Cardiac muscle cell (in vitro differentiated cells and primary cell): ENCODE results near the gene PAQR8. TPM values are rescaled to one million over a fixed set of nuclear protein-coding genes. Genes with fewer than 3 reads are reported as not detected.

Source experiments
- DNase-seq, 2 donors: peaks; one replicate each; pipeline versions ENCODE4 v3.0.0 to v3.0.0-alpha.2; 2010 to 2017; ENCODE audit warnings: low read depth in 1 of 2, low spot score in 1 of 2
- H3K27ac ChIP-seq: fragments of 200-600 bp; sonication (generic); 2 replicates; pipeline ENCODE4 v1.5.1; 2016
- H3K27me3 ChIP-seq: fragments of 200-600 bp; sonication (generic); 2 replicates; pipeline ENCODE4 v1.6.0; 2016; ENCODE audit warnings: control low read depth
- H3K36me3 ChIP-seq: fragments of 200-600 bp; sonication (generic); 2 replicates; pipeline ENCODE4 v1.5.1; 2016; ENCODE audit warnings: control low read depth
- H3K4me1 ChIP-seq: fragments of 200-600 bp; sonication (generic); 2 replicates; pipeline ENCODE4 v1.8.1; 2017; ENCODE audit warnings: low read depth, mild to moderate bottlenecking, mixed run types
- H3K4me3 ChIP-seq: fragments of 200-600 bp; sonication (generic); 2 replicates; pipeline ENCODE4 v1.5.1; 2016; ENCODE audit warnings: mild to moderate bottlenecking
- H3K9me3 ChIP-seq: fragments of 200-600 bp; sonication (generic); 2 replicates; pipeline ENCODE4 v1.5.1; 2017; ENCODE audit warnings: low read depth, mild to moderate bottlenecking, control low read depth
- polyA plus RNA-seq: library from polyadenylated mRNA; unstranded; fragments of >200 nt; fragmentation: Nextera tagmentation; extraction: Ambion mirVana; gene quantifications from 2 replicates; pipeline ENCODE4 v1.2.1, GENCODE V29; 2016
- total RNA-seq: library from RNA; depleted of rRNA; stranded (reverse); fragments of >200 nt; gene quantifications from 2 replicates; pipeline ENCODE4 v1.2.3, GENCODE V29; 2016
- TF ChIP-seq, protein P1 (sequence below): IDR thresholded peaks from 2 replicates; pipeline ENCODE4 v1.5.1; 2012; ENCODE audit warnings: low read depth, mild to moderate bottlenecking, low read length

The PAQR8 gene
- total and polyA plus RNA-seq, 2 experiments from 2014 or later = 15.5 to 16.8 TPM

DNA sequence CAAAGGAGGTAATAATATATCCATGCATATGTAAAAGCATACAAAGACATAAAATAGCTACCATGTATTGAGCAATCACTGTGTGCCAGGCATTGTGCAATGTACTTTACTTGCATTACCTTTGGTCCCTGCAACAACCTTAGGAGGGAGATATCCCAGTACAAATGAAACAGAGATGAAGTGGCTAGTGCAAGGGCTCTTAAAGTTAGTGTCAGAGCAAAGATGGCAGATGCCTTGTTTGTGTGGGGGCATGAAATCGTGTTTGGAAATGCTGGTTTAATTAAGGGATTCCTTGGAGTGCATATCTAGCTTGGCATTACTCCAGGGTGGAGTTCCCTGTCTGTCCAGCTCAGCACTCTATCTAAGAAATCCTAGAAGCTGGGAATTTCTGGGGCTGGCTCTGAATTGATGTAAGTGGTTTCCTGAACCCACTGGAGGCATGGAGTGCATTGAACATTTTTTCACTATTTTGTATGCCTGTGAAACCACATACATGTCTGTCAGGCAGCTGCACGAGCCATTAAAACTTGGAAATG lies 9.8 kb downstream of the PAQR8 start:
- DNase-seq = peak in 1 of 2 donors; percentile 50
- H3K36me3 ChIP-seq = no peaks in the 10 kb centered on the region
- H3K4me1 ChIP-seq = no peaks in the 10 kb centered on the region
- H3K4me3 ChIP-seq = no peak overlapping the region
- no peaks in the 10 kb centered on the region for H3K27me3 ChIP-seq
- TF ChIP-seq, protein P1, sequence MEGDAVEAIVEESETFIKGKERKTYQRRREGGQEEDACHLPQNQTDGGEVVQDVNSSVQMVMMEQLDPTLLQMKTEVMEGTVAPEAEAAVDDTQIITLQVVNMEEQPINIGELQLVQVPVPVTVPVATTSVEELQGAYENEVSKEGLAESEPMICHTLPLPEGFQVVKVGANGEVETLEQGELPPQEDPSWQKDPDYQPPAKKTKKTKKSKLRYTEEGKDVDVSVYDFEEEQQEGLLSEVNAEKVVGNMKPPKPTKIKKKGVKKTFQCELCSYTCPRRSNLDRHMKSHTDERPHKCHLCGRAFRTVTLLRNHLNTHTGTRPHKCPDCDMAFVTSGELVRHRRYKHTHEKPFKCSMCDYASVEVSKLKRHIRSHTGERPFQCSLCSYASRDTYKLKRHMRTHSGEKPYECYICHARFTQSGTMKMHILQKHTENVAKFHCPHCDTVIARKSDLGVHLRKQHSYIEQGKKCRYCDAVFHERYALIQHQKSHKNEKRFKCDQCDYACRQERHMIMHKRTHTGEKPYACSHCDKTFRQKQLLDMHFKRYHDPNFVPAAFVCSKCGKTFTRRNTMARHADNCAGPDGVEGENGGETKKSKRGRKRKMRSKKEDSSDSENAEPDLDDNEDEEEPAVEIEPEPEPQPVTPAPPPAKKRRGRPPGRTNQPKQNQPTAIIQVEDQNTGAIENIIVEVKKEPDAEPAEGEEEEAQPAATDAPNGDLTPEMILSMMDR = no peak
- no peaks in the 10 kb centered on the region for H3K9me3 ChIP-seq
- no peak overlapping the region for H3K27ac ChIP-seq

DNA sequence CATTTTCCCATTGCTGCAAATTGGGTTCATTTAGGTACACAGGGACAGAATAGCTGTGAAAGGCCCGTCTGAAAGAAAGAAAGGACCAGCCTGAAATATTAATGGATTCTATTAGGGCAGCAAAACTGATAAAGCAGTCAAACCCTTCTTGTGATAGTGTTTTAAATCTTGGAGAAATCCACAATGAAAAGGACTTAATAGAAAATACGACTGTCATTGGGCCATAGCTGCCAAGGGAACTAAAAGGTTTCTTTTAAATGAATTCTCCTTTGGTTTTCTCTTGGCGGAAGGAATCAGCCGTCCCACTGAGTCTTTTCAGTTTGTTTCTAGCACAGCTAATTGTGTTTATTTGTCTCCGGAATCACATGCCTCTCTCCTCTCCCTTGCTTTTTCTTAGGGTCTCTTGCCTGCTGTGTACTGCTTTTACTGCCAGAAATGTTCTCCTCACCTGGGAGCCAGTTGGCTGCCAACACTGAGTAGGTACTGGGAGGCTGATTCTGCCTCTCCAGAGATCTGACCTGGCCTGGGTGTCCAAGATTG lies 11.3 kb downstream of the PAQR8 start:
- Histone ChIP-seq H3K4me3 (no peak overlapping the region), H3K36me3 (no peaks in the 10 kb centered on the region), H3K27ac (no peak overlapping the region), H3K27me3 (no peaks in the 10 kb centered on the region), H3K4me1 (no peaks in the 10 kb centered on the region), H3K9me3 (no peaks in the 10 kb centered on the region)
- no peak for DNase-seq
- TF ChIP-seq, protein P1 = no peak

DNA sequence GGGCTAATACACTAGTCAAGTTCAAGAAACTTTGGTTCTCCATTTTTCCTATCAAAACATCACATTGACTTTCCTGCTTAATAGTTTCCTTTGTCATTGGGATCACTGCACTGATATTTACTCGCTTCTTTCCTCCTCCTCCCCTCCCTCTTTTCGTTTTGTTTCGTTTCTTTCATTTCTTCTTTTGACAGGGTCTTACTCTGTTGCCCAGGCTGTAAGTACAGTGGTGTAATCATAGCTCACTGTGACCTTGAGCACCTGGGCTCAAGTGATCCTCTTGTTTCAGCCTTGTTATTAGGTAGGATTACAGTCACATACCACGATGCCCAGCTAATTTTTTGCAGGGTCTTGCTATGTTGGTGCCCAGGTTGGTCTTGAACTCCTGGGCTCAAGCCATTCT lies 12.3 kb downstream of the PAQR8 start:
- Histone ChIP-seq H3K36me3 (no peaks in the 10 kb centered on the region), H3K9me3 (no peaks in the 10 kb centered on the region), H3K4me1 (no peaks in the 10 kb centered on the region), H3K27ac (no peak overlapping the region), H3K4me3 (no peak overlapping the region), H3K27me3 (no peaks in the 10 kb centered on the region)
- no peak for DNase-seq
- TF ChIP-seq, protein P1 = no peak

DNA sequence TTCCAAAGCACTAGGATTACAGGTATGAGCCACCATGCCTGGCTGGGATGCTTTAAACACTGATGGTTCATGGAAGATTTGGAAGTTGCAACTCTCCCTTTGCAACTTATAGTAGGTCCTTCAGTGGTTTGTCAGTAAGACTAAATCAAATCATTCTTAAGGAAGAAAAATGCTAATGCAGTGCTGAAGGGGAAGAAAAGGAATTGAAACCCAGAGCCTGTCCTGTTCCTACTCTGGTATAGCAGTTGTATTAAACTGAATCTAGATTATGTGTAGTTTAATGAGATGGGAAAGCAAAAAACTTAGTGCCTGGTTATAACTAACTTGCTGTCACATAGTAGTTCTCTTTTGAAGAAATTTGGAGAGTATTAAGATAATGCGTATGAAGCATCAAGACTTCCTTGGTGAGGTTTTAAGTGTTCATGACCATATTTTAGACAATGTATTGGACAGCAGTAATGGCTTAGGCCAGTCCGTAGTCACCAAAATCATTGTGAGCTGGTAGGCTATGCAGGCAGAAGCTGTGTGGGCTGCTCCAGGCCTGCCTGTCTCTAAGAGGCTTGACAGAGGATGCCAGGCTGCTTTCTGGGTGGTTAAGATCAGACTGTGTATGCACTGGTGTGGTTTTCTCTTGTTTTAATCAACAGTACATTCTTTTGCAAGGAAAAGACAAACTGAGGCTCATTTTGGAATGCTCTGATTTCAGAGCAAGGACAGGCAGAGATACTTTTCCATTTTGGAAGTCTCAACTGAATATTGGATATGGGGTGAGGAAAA lies 14.0 kb downstream of the PAQR8 start:
- no peak overlapping the region for H3K4me3 ChIP-seq
- H3K4me1 ChIP-seq = no peaks in the 10 kb centered on the region
- TF ChIP-seq, protein P1 = no peak
- DNase-seq = no peak
- no peak overlapping the region for H3K27ac ChIP-seq
- H3K36me3 ChIP-seq = no peaks in the 10 kb centered on the region
- no peaks in the 10 kb centered on the region for H3K27me3 ChIP-seq
- no peaks in the 10 kb centered on the region for H3K9me3 ChIP-seq

DNA sequence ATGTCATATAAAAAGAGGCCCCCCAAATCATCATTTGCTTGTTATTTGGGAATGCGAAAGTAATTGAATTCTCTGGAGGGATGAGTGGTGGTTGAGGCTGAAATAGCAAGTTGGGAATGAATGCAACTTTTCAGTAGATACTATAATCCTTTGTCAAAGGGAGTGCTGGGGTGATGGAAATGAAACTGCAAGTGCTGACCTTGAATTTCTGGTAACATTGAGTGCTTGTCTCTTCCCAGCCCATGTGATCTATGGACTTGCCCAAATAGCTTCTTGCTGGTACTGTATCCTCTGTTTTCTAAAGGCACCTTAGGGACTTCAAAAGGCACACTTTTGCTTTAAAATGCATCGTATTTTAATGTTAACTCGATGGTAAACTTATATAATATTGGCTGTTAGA lies 14.8 kb downstream of the PAQR8 start:
- Histone ChIP-seq H3K4me1 (no peaks in the 10 kb centered on the region), H3K9me3 (no peaks in the 10 kb centered on the region), H3K27ac (no peak overlapping the region), H3K36me3 (no peaks in the 10 kb centered on the region), H3K27me3 (no peaks in the 10 kb centered on the region), H3K4me3 (no peak overlapping the region)
- TF ChIP-seq, protein P1 = no peak
- DNase-seq = no peak
